Fibroblast of the conjunctiva (primary cell): ENCODE data around the gene SMG9.

Source experiments
- DNase-seq: peaks from one replicate; pipeline ENCODE4 v3.0.0-alpha.2; 2010; ENCODE audit warnings: low read depth

Gene SMG9

DNA sequence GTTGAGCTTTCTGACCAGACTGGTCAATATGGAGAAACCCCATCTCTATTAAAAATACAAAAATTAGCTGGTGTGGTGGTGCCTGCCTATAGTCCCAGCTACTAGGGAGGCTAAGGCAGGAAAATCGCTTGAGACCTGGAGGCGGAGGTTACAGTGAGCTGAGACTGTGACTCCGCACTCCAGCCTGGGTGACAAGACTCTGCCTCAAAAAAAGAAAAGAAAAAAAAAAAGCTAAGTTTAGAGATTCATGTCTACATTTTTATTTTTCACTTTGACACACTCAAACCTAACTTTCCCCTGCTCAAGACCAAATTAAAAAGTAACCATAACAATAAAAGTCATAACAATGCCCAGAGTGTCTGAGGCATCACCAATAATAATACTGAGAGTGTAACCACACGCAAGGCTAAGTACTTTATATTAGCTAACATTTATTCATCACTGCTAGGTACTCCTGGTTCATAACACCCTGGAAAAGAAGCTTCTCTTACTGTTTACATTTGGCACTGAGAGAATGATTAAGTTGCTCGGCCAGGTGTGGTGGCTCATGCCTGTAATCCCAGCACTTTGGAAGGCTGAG lies 33.2 kb downstream of the SMG9 start:
- DNase-seq, result no peak

GRCh38 chr19:43720936-43721335 lies 33.8 kb downstream of the SMG9 start:
- no peak for DNase-seq

- no peak for DNase-seq
Observed at GRCh38 chr19:43719918-43720317, 34.8 kb downstream of the SMG9 start.

DNA sequence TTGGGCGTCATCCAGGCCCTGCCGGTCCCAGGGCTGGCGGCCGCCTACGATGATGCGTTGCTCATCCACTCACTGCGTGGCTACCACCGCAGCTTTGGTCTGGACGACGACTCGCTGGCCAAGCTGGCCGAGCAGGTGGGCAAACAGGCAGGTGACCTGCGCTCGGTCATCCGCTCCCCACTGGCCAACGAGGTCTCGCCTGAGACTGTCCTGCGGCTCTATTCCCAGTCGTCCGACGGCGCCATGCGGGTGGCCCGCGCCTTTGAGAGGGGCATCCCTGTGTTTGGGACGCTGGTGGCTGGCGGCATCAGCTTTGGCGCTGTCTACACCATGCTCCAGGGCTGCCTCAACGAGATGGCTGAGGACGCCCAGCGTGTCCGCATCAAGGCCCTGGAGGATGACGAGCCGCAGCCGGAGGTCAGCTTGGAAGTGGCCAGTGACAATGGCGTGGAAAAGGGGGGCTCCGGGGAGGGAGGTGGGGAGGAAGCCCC lies 35.3 kb downstream of the SMG9 start:
- no peak for DNase-seq

DNA sequence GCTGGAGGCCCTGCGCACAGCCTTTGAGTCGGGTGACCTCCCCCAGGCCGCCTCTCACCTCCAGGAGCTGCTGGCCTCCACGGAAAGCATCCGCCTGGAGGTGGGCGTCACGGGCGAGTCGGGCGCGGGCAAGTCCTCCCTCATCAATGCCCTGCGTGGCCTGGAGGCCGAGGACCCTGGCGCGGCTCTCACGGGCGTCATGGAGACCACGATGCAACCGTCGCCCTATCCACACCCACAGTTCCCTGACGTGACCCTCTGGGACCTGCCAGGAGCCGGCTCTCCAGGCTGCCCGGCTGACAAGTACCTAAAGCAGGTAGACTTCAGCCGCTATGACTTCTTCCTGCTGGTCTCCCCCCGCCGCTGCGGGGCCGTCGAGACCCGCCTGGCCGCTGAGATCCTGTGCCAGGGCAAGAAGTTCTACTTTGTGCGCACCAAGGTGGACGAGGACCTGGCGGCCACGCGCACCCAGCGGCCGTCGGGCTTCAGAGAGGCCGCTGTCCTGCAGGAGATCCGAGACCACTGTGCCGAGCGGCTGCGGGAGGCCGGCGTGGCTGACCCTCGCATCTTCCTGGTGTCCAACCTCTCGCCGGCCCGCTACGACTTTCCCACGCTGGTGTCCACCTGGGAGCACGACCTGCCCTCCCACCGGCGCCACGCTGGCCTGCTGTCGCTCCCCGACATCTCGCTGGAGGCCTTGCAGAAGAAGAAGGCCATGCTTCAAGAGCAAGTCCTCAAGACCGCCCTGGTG lies 36.0 kb downstream of the SMG9 start:
- DNase-seq, result no peak

GRCh38 chr19:43715776-43716175 lies 39.0 kb downstream of the SMG9 start, which contains the start of gene IRGC:
TSS of gene IRGC (plus strand) at chr19:43716076. CDS start at chr19:43718559, 2,483 bp downstream.
- DNase-seq, result no peak

DNA sequence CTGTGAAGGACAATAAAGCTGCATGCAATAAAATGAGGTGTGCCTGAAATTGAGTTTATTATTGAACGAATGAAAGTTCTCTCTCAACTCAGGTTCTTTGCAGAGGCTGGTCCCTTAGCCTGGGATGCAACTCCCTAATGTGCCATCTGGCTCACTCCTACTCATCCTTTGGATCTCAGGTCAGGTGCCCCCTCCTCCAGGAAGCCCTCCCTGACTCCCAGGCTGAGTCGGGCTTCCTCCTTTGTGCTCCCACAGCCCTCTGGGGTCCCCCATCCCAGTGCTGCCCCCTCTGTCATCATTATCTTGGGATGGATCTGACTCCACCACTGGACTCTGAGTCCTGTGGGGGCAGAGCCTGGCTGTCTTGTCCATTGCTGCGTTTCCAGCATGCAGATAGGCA lies 41.6 kb downstream of the SMG9 start:
- no peak for DNase-seq

- DNase-seq, result no peak
Observed at GRCh38 chr19:43711751-43712355, 42.9 kb downstream of the SMG9 start.

DNA sequence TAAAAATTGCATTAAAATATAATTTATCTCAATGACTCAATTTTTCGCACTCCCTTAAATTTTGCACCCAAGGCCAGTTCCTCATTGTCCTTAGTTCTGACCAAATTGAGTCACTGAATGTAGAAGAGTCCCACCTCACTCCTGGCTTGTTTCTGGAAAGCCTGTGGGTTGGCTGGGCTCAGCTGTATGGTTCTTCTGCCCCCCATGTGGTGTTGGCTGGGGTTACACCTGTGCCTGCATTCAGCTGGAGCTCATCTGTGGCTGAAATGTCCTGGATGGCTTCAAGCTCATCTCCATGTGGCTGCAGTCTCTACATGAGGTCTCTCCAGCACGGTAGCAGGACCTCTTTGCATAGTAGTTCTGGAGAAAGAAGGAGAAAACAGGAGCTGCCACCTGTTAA lies 46.0 kb downstream of the SMG9 start:
- DNase-seq, result no peak

DNA sequence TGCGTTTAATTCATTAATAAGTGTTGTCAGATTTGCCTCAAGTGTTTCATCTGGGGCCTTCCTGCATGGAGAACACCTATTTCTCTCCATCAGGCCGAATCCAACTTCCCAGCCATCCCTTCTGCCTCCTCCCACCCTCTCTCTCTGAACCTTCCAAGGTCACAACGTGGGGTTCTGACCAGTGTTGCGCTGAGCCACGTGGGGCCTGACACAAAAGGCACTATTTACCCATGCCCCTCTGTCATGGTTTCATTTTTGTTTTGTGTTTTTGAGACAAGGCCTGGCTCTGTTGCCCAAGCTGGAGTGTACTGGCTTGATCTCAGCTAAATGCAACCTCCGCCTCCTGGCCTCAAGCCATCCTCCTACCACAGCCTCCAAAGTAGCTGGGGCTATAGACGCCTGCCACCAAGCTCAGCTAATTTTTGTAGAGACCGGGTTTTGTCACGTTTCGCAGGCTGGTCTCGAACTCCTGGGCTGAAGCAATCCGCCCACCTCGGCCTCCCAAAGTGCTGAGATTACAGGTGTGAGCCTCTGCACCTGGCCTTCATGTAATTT lies 47.5 kb downstream of the SMG9 start:
- no peak for DNase-seq

GRCh38 chr19:43705729-43706128 lies 49.0 kb downstream of the SMG9 start:
- DNase-seq, result no peak

- DNase-seq, result no peak
Observed at GRCh38 chr19:43704002-43704705, 50.6 kb downstream of the SMG9 start.

- peak; percentile 77 for DNase-seq
Observed at GRCh38 chr19:43700395-43701000, 54.3 kb downstream of the SMG9 start.

GRCh38 chr19:43699506-43700394 lies 55.0 kb downstream of the SMG9 start:
- DNase-seq, result no peak

GRCh38 chr19:43697295-43697694 lies 57.5 kb downstream of the SMG9 start:
- DNase-seq, result no peak

GRCh38 chr19:43695985-43696704 lies 58.6 kb downstream of the SMG9 start:
- no peak for DNase-seq

GRCh38 chr19:43694553-43694952 lies 60.2 kb downstream of the SMG9 start:
- DNase-seq, result no peak

GRCh38 chr19:43692877-43693276 lies 61.9 kb downstream of the SMG9 start:
- DNase-seq, result no peak

DNA sequence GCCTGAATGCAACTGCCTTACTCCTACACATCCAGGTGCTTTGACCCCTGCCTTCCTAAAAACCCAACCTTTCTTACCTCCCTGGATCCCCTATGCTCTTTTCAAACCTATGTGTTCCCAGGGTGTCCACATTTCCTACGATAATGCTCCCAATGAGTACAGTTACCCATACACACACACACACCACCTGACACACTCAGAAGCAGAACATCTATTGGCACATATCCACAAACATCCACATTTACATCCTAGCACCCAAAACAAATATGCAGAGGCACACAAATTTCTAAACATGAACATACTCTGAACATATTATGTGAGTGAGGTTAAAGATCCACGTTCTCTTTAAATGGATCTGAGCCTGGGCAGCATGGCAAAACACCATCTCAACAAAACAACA lies 62.4 kb downstream of the SMG9 start:
- no peak for DNase-seq

DNA sequence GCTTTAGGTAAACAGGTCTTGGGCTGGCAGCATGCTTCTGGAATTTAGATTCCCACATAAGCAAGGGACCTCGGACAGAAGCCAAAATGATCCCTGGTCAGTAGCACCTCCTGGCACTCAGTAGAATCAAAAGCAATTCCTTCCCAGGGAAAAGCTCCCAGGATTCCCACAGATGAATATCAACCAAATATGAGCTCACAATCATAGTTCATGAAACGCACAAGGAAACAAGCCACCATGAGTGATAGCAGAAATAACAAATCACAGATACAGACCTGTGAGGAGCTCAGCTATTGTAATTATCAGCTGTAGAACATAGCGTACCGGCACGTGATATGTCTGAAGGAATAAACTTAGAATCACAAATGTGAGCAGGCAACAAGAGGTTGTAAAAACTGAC lies 63.0 kb downstream of the SMG9 start:
- DNase-seq, result no peak
